H9 (cell line): Measurements from ENCODE around the gene GNAS. TPM values are rescaled to one million over a fixed set of nuclear protein-coding genes. Genes with fewer than 3 reads are reported as not detected.

ENCODE experiments used
- DNase-seq: peaks from one replicate; pipeline ENCODE4 v3.0.0-alpha.2; 2017
- H2AFZ ChIP-seq: one replicate; pipeline ENCODE4 v1.6.1; 2013; ENCODE audit warnings: mild to moderate bottlenecking, low read length, control low read depth, moderate library complexity
- H2AK5ac ChIP-seq: 2 replicates; pipeline ENCODE4 v1.6.1; 2013; ENCODE audit warnings: low read length, control low read depth, mixed read lengths; ENCODE audit not compliant: insufficient read length
- H2BK120ac ChIP-seq: one replicate; pipeline ENCODE4 v1.6.1; 2013; ENCODE audit warnings: low read depth, mild to moderate bottlenecking, low read length, control low read depth, inconsistent platforms; ENCODE audit not compliant: poor library complexity, severe bottlenecking
- H2BK12ac ChIP-seq: 2 replicates; pipeline ENCODE4 v1.6.1; 2013; ENCODE audit warnings: low read length, control low read depth, mixed read lengths, low read depth; ENCODE audit not compliant: insufficient read length
- H2BK15ac ChIP-seq: 2 replicates; pipeline ENCODE4 v1.6.1; 2013; ENCODE audit warnings: low read depth, low read length, control low read depth
- H2BK20ac ChIP-seq: one replicate; pipeline ENCODE4 v1.6.1; 2013; ENCODE audit warnings: low read depth, mild to moderate bottlenecking, low read length, control low read depth, inconsistent platforms; ENCODE audit not compliant: poor library complexity, severe bottlenecking
- H2BK5ac ChIP-seq: 2 replicates; pipeline ENCODE4 v1.6.1; 2013; ENCODE audit warnings: low read length, control low read depth, mixed read lengths; ENCODE audit not compliant: insufficient read length
- H3K14ac ChIP-seq: 2 replicates; pipeline ENCODE4 v1.6.1; 2013; ENCODE audit warnings: low read length, control low read depth; ENCODE audit not compliant: insufficient read depth
- H3K18ac ChIP-seq: 2 replicates; pipeline ENCODE4 v1.6.1; 2013; ENCODE audit warnings: low read depth, mild to moderate bottlenecking, mixed read lengths, low read length, control low read depth; ENCODE audit not compliant: insufficient read length
- H3K23ac ChIP-seq: 2 replicates; pipeline ENCODE4 v1.6.1; 2013; ENCODE audit warnings: low read length, control low read depth, mixed read lengths, low read depth; ENCODE audit not compliant: insufficient read length
- H3K23me2 ChIP-seq: 2 replicates; pipeline ENCODE4 v1.6.1; 2013; ENCODE audit warnings: low read depth, mild to moderate bottlenecking, mixed read lengths, low read length, control low read depth; ENCODE audit not compliant: insufficient read length, poor library complexity, severe bottlenecking
- H3K27ac ChIP-seq: 2 replicates; pipeline ENCODE4 v1.5.1; 2013; ENCODE audit warnings: low read length, control low read depth, mixed read lengths, low read depth; ENCODE audit not compliant: insufficient read length
- H3K27me3 ChIP-seq: 2 replicates; pipeline ENCODE4 v1.6.1; 2013; ENCODE audit warnings: low read length, control low read depth, inconsistent platforms; ENCODE audit not compliant: insufficient read depth
- H3K4ac ChIP-seq: 2 replicates; pipeline ENCODE4 v1.6.1; 2013; ENCODE audit warnings: low read depth, mild to moderate bottlenecking, control low read depth, inconsistent platforms, low read length, moderate library complexity
- H3K4me1 ChIP-seq: 2 replicates; pipeline ENCODE4 v1.6.1; 2013; ENCODE audit warnings: low read length, control low read depth, inconsistent platforms; ENCODE audit not compliant: insufficient read depth
- H3K4me2 ChIP-seq: 2 replicates; pipeline ENCODE4 v1.6.1; 2013; ENCODE audit warnings: low read length, control low read depth, mixed read lengths; ENCODE audit not compliant: insufficient read length, insufficient read depth
- H3K56ac ChIP-seq: 2 replicates; pipeline ENCODE4 v1.6.1; 2013; ENCODE audit warnings: low read depth, mild to moderate bottlenecking, mixed read lengths, low read length, control low read depth; ENCODE audit not compliant: insufficient read length
- H3K79me1 ChIP-seq: 2 replicates; pipeline ENCODE4 v1.6.1; 2013; ENCODE audit warnings: low read depth, mild to moderate bottlenecking, moderate library complexity, low read length, control low read depth, inconsistent platforms; ENCODE audit not compliant: insufficient read depth, poor library complexity, severe bottlenecking
- H3K79me2 ChIP-seq: 2 replicates; pipeline ENCODE4 v1.6.1; 2013; ENCODE audit warnings: low read length, control low read depth, inconsistent platforms; ENCODE audit not compliant: insufficient read depth
- H3K9ac ChIP-seq: 2 replicates; pipeline ENCODE4 v1.6.1; 2013; ENCODE audit warnings: low read length, control low read depth, mixed read lengths; ENCODE audit not compliant: insufficient read length; ENCODE audit errors: extremely low read depth
- H3K9me3 ChIP-seq: one replicate; pipeline ENCODE4 v1.6.1; 2013; ENCODE audit warnings: low read depth, low read length, inconsistent platforms; ENCODE audit not compliant: control insufficient read depth
- H3T11ph ChIP-seq: one replicate; pipeline ENCODE4 v1.6.1; 2013; ENCODE audit warnings: mild to moderate bottlenecking, low read length, control low read depth, inconsistent platforms
- H4K20me1 ChIP-seq: one replicate; pipeline ENCODE4 v1.6.1; 2013; ENCODE audit not compliant: control insufficient read depth, insufficient read length, insufficient read depth
- H4K5ac ChIP-seq: 2 replicates; pipeline ENCODE4 v1.6.1; 2013; ENCODE audit warnings: low read depth, mild to moderate bottlenecking, mixed read lengths, low read length, control low read depth; ENCODE audit not compliant: insufficient read length
- H4K8ac ChIP-seq: replicated peaks from 2 replicates; pipeline ENCODE4 v1.6.1; 2013; ENCODE audit warnings: low read length, control low read depth, mixed read lengths, low read depth; ENCODE audit not compliant: insufficient read length
- H4K91ac ChIP-seq: 2 replicates; pipeline ENCODE4 v1.6.1; 2013; ENCODE audit warnings: low read depth, mild to moderate bottlenecking, moderate library complexity, mixed read lengths, low read length, control low read depth; ENCODE audit not compliant: insufficient read length
- H3K27ac Mint-ChIP-seq, 3 experiments: 2 replicates in 2 of 3; 3 replicates in 1 of 3; pipeline ENCODE4 v1.8.0; 2020 to 2021; ENCODE audit warnings: mixed read lengths in 3 of 3, mild to moderate bottlenecking in 1 of 3, moderate library complexity in 1 of 3
- H3K27me3 Mint-ChIP-seq: 2 replicates; pipeline ENCODE4 v1.8.0; 2021; ENCODE audit warnings: low read depth, mild to moderate bottlenecking, moderate library complexity, mixed read lengths
- H3K36me3 Mint-ChIP-seq, 3 experiments: 2 replicates in 2 of 3; 3 replicates in 1 of 3; pipeline ENCODE4 v1.8.0; 2020 to 2021; ENCODE audit warnings: low read depth in 3 of 3, mixed read lengths in 3 of 3; ENCODE audit not compliant: insufficient read depth in 1 of 3
- H3K4me1 Mint-ChIP-seq, 2 experiments: 2 replicates each; pipeline ENCODE4 v1.8.0; 2020; ENCODE audit warnings: mixed read lengths in 2 of 2
- H3K4me3 Mint-ChIP-seq, 2 experiments: 2 replicates in 1 of 2; 3 replicates in 1 of 2; pipeline ENCODE4 v1.8.0; 2020 to 2021; ENCODE audit warnings: mild to moderate bottlenecking in 2 of 2, mixed read lengths in 2 of 2, moderate library complexity in 1 of 2
- H3K9me3 Mint-ChIP-seq, 2 experiments: 2 replicates in 1 of 2; 3 replicates in 1 of 2; pipeline ENCODE4 v1.8.0; 2020; ENCODE audit warnings: mild to moderate bottlenecking in 2 of 2, mixed read lengths in 2 of 2, moderate library complexity in 1 of 2
- WGBS: extraction: QIAGEN DNeasy Blood & Tissue Kit; methylation state at CpG from one replicate; pipeline ENCODE4 v1.1.7; 2013; ENCODE audit warnings: missing lambda C conversion rate, low lambda C conversion rate, mixed read lengths; ENCODE audit not compliant: insufficient read length; ENCODE audit errors: extremely low coverage; 5-methylcytosine and 5-hydroxymethylcytosine counted together
- total RNA-seq: library from RNA; stranded (reverse); gene quantifications from 2 replicates; pipeline ENCODE4 v1.2.1, GENCODE V29; 2021
- TF ChIP-seq, protein P1 (sequence below): fragments of 200-600 bp; sonication (generic); conservative IDR thresholded peaks from 3 replicates; pipeline ENCODE4 v1.8.0; 2021; ENCODE audit warnings: antibody characterized with exemption, mild to moderate bottlenecking

The GNAS gene
- total RNA-seq, 1 experiment from 2014 or later, result 920 TPM

DNA sequence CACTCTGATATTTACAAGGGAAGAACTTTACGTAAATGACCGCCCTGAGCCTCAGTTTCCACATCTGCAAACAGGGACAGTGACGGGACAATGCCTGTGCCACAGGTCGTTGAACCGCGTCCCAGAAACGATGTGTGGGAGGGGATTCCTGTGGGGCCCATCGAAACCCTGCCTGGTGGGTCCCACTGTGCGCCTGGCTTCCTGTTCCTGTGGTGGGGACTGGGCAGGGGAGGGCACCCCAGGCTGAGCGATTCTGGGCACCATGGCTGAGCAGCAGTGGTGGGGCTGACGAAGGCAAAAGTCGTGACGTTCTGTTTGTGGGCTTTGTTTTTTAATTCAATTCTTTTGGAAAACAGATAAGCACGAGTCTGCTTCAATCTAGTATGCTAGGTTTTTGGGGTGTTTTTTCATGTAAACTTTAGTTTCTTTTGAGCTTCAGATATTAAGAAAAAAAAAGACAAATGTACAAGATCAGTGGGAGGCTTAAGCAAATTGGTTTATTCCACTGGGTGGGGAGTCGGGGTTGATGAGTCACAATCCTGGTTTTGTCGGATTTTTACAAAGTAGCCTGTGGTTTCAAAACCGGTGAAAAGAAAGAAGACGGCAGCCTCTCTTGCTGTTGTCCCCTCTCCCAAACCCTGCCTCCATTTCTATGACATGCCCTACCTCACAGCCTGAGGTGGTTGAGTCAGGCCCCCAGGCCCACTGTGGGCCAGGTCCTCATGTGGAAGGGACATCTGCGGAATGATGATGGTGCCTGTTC, 42.2 kb upstream of the GNAS start:
- Histone ChIP-seq H2AK5ac (no peak overlapping the region), H3K79me1 (no peaks in the 10 kb centered on the region), H3K18ac (no peak overlapping the region), H4K8ac (no peak overlapping the region), H2BK120ac (no peak overlapping the region), H4K5ac (no peak overlapping the region), H2AFZ (no peak overlapping the region), H3K79me2 (no peaks in the 10 kb centered on the region), H4K20me1 (no peaks in the 10 kb centered on the region), H2BK15ac (no peak overlapping the region), H3K4me1 (no peaks in the 10 kb centered on the region), H3K27ac (no peak overlapping the region), H3K14ac (no peak overlapping the region; the same call in 1 of the 2 replicates), H2BK12ac (no peak overlapping the region), H3K23me2 (no peaks in the 10 kb centered on the region), H3K56ac (no peak overlapping the region), H3K23ac (no peak overlapping the region), H2BK20ac (no peak overlapping the region), H3K9ac (no peak overlapping the region), H3K27me3 (no peaks in the 10 kb centered on the region), H3T11ph (no peak overlapping the region), H4K91ac (no peak overlapping the region), H3K4ac (no peak overlapping the region), H2BK5ac (no peak overlapping the region), H3K9me3 (no peaks in the 10 kb centered on the region), H3K4me2 (no peak overlapping the region)
- H3K27ac Mint-ChIP-seq, result no peak overlapping the region
- TF ChIP-seq, protein P1, sequence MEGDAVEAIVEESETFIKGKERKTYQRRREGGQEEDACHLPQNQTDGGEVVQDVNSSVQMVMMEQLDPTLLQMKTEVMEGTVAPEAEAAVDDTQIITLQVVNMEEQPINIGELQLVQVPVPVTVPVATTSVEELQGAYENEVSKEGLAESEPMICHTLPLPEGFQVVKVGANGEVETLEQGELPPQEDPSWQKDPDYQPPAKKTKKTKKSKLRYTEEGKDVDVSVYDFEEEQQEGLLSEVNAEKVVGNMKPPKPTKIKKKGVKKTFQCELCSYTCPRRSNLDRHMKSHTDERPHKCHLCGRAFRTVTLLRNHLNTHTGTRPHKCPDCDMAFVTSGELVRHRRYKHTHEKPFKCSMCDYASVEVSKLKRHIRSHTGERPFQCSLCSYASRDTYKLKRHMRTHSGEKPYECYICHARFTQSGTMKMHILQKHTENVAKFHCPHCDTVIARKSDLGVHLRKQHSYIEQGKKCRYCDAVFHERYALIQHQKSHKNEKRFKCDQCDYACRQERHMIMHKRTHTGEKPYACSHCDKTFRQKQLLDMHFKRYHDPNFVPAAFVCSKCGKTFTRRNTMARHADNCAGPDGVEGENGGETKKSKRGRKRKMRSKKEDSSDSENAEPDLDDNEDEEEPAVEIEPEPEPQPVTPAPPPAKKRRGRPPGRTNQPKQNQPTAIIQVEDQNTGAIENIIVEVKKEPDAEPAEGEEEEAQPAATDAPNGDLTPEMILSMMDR, result no peak
- H3K27me3 Mint-ChIP-seq, result peaks cover 17% of the 10 kb centered on the region
- DNase-seq, result no peak
- WGBS, result no CpG with 5 or more reads among the region's 19 CpGs
- peaks cover 0 to 4% (median 2%) of the 10 kb centered on the region in 3 experiments; a peak in 3 of 7 replicates for H3K36me3 Mint-ChIP-seq
- no peak overlapping the region for H3K4me3 Mint-ChIP-seq
- H3K4me1 Mint-ChIP-seq, result peaks cover 30 to 40% of the 10 kb centered on the region in 2 experiments
- peaks cover 0 to 3% of the 10 kb centered on the region in 2 experiments; a peak in 1 of 5 replicates for H3K9me3 Mint-ChIP-seq
